ENCODE measurements around the gene ZNF614. TPM values are rescaled to one million over a fixed set of nuclear protein-coding genes. Genes with fewer than 3 reads are reported as not detected.

The ZNF614 gene
- total and polyA plus RNA-seq, 9 of the 15 experiments (the other 6 are each of a cell fraction or from before 2014, with no cell fraction given), result 4.9 to 16.3 (median 11.4) TPM

- no TSS peak for BruUV-seq (replicated peaks)
- H3K9ac ChIP-seq (ENCODE audit: insufficient read depth in 1 of 2, low read depth in 2 of 2, low read length in 2 of 2), result no peak overlapping the region
- ChIA-PET CTCF (ENCODE audit: low intra/inter-chr PET ratio) (no interaction called here), POLR2A (no interaction called here)
- H3K4me1 ChIP-seq (replicated peaks in 1 of 2; ENCODE audit: control insufficient read depth in 2 of 2, insufficient read depth in 2 of 2, low read length in 2 of 2), result no peaks in the 10 kb centered on the region
- no peaks in the 10 kb centered on the region for H3K79me2 ChIP-seq (ENCODE audit: control insufficient read depth, insufficient read depth, low read length)
- intact Hi-C loops (cut with micrococcal nuclease) (no loop called here), in situ Hi-C loops (cut with MboI) (no loop called here)
- no peak overlapping the region for H3K4me2 ChIP-seq (ENCODE audit: insufficient read depth, low read length)
- peaks cover 4% of the 10 kb centered on the region for H3K9me3 ChIP-seq (replicated peaks; ENCODE audit: control insufficient read depth, insufficient read depth, low read depth, low read length)
- no peaks in the 10 kb centered on the region for H3K36me3 ChIP-seq (ENCODE audit: control insufficient read depth, insufficient read depth, low read length)
- no peak for FAIRE-seq
- DNase-seq (ENCODE audit: extremely low read depth in 1 of 4, low spot score in 3 of 4), result peak in 1 of 4 experiments; percentile 37
- ATAC-seq, result no peak
- no peaks in the 10 kb centered on the region for H3K9me1 ChIP-seq (ENCODE audit: control insufficient read depth, insufficient read depth, low read length)
- H4K20me1 ChIP-seq (replicated peaks; ENCODE audit: control insufficient read depth, insufficient read depth, low read length), result no peaks in the 10 kb centered on the region
- H3K27ac ChIP-seq (ENCODE audit: extremely low read depth, low read depth, low read length), result no peak overlapping the region
- H3K4me3 ChIP-seq, result no peak overlapping the region
- WGBS (ENCODE audit: insufficient coverage, low coverage, missing lambda C conversion rate), result 12% methylated on average over 7 of the region's 7 CpGs
- H3K27me3 ChIP-seq (ENCODE audit: control insufficient read depth in 2 of 2, insufficient read depth in 2 of 2, low read length in 2 of 2), result no peaks in the 10 kb centered on the region
- no peak overlapping the region for H2AFZ ChIP-seq (ENCODE audit: low read depth, low read length)
- TF ChIP-seq ARID1B (IDR thresholded peaks at IDR 0.05) (0 out of 2 replicates have a peak, but pooled peaks have one; percentile 15), HLTF (IDR thresholded peaks at IDR 0.05) (no peak), CXXC5 (CRISPR knock-in tag; IDR thresholded peaks at IDR 0.05) (0 out of 2 replicates have a peak, but pooled peaks have one; percentile 20), HCFC1 (IDR thresholded peaks at IDR 0.05; ENCODE audit: low read depth, low read length) (no peak), MEF2A (IDR thresholded peaks at IDR 0.05; ENCODE audit: control insufficient read depth, low read depth, low read length) (no peak), TCF3 (CRISPR knock-in tag; IDR thresholded peaks at IDR 0.05) (peak; percentile 56), CBFA2T3 (IDR thresholded peaks at IDR 0.05) (peak; percentile 18; the same call in 1 of the 2 replicates), CTCF (IDR thresholded peaks at IDR 0.05 in 2 of 3, conservative IDR thresholded peaks at IDR 0.05 in 1 of 3; ENCODE audit: insufficient read depth in 2 of 3, low read depth in 1 of 3, low read length in 3 of 3) (peak in 1 of 3 experiments; percentile 14; a peak in 1 of 6 replicates), RAD21 (CRISPR knock-in tag; conservative IDR thresholded peaks at IDR 0.05 in 1 of 2, IDR thresholded peaks at IDR 0.05 in 1 of 2) (peak in 1 of 2 experiments; percentile 23; a peak in 1 of 4 replicates)
Measured at GRCh38 chr19:51977346-51977745, 50.8 kb downstream of the ZNF614 start.

Measured in K562 (cell line).